GM21526 (cell line): Measurements from ENCODE around the gene EMX1.

Source experiments
- ATAC-seq: cut with Tn5 transposase; IDR thresholded peaks from one replicate; pipeline ENCODE4 v1.9.1; 2021; ENCODE audit warnings: moderate library complexity; ENCODE audit not compliant: unreplicated experiment, low FRiP score

EMX1 gene

GRCh38 chr2:72974436-72974754 is 57.1 kb downstream of the EMX1 start:
- no peak for ATAC-seq

- ATAC-seq: no peak
These were observed 57.7 kb downstream of the EMX1 start for GRCh38 chr2:72975017-72975416.

- ATAC-seq: no peak
These were observed 62.6 kb downstream of the EMX1 start for GRCh38 chr2:72979896-72980295.

GRCh38 chr2:72980535-72981217 is 63.4 kb downstream of the EMX1 start:
- ATAC-seq: no peak

- ATAC-seq: no peak
These were observed 64.2 kb downstream of the EMX1 start for GRCh38 chr2:72981536-72981935.

GRCh38 chr2:72982219-72982618 is 64.9 kb downstream of the EMX1 start:
- ATAC-seq: no peak

GRCh38 chr2:72982781-72983499 is 65.6 kb downstream of the EMX1 start:
- no peak for ATAC-seq

- no peak for ATAC-seq
These were observed 66.3 kb downstream of the EMX1 start for GRCh38 chr2:72983500-72984161.

GRCh38 chr2:72984172-72984671 is 66.9 kb downstream of the EMX1 start:
- no peak for ATAC-seq
